Renal cortex interstitium (tissue), 11 donors: ENCODE measurements around the gene MYL7. TPM values are rescaled to one million over a fixed set of nuclear protein-coding genes. Genes with fewer than 3 reads are reported as not detected.

Experiments
- DNase-seq, 11 donors: peaks; one replicate each; pipeline ENCODE4 v3.0.0-alpha.2; 2013; ENCODE audit warnings: low read depth in 9 of 11, low spot score in 4 of 11; ENCODE audit errors: extremely low read depth in 1 of 11
- polyA plus RNA-seq, 3 donors: library from polyadenylated mRNA; unstranded; fragments of 120-200 nt; gene quantifications; one replicate each; pipeline ENCODE4 v1.2.1, GENCODE V29; 2013; ENCODE audit not compliant: insufficient read length in 3 of 3

The MYL7 gene
- polyA plus RNA-seq, 3 donors, result 0.59 to 0.77 (median 0.62) TPM

- no peak for DNase-seq
These were observed 46.1 kb downstream of the MYL7 start for GRCh38 chr7:44094883-44095592.

- no peak for DNase-seq
These were observed 46.8 kb downstream of the MYL7 start for GRCh38 chr7:44094365-44094764.

GRCh38 chr7:44093102-44093641 lies 48.0 kb downstream of the MYL7 start:
- DNase-seq, result no peak

Other genes starting within 250 kb of the MYL7 start
- gene URGCP, start 234.7 kb downstream of the MYL7 start, polyA plus RNA-seq, result 10 to 100 TPM; 31.1 to 38.6 (median 34.2) TPM
- gene UBE2D4, start 214.9 kb downstream of the MYL7 start, polyA plus RNA-seq, result 10 to 100 TPM; 19.8 to 20.7 (median 20.6) TPM
- gene SPDYE1, start 143.4 kb downstream of the MYL7 start, polyA plus RNA-seq, result 1 to 10 TPM in 1 of 3 donors, under 1 TPM in 2; 0.40 to 1.7 (median 0.80) TPM
- 10 to 100 TPM; 58.4 to 77.5 (median 75.2) TPM for gene DBNL, start 96.6 kb downstream of the MYL7 start, polyA plus RNA-seq
- gene PGAM2, start 75.8 kb downstream of the MYL7 start, polyA plus RNA-seq, result 1 to 10 TPM in 2 of 3 donors, under 1 TPM in 1; 0.86 to 1.8 (median 1.7) TPM
- gene POLM, start 58.8 kb downstream of the MYL7 start, polyA plus RNA-seq, result 10 to 100 TPM; 19.7 to 36.0 (median 21.2) TPM
- 10 to 100 TPM; 64.9 to 81.7 (median 79.6) TPM for gene AEBP1, start 37.0 kb downstream of the MYL7 start, polyA plus RNA-seq
- 100 to 1,000 TPM; 107 to 137 (median 110) TPM for gene POLD2, start 17.8 kb downstream of the MYL7 start, polyA plus RNA-seq
- 1 to 10 TPM; 3.0 to 4.0 (median 3.7) TPM for gene GCK, start 48.1 kb upstream of the MYL7 start, polyA plus RNA-seq
- gene YKT6, start 59.6 kb upstream of the MYL7 start, polyA plus RNA-seq, result 10 to 100 TPM; 75.8 to 78.0 (median 77.3) TPM
- 1 to 10 TPM; 1.7 to 3.7 (median 3.4) TPM for gene CAMK2B, start 184.3 kb upstream of the MYL7 start, polyA plus RNA-seq